ENCODE results near the gene MAN2C1.
"Not testable (repeated sequence)": the region's sequence is repeated elsewhere in the genome, so short reads cannot be mapped to it uniquely, and the experiment has no call there.

MAN2C1 gene

DNA sequence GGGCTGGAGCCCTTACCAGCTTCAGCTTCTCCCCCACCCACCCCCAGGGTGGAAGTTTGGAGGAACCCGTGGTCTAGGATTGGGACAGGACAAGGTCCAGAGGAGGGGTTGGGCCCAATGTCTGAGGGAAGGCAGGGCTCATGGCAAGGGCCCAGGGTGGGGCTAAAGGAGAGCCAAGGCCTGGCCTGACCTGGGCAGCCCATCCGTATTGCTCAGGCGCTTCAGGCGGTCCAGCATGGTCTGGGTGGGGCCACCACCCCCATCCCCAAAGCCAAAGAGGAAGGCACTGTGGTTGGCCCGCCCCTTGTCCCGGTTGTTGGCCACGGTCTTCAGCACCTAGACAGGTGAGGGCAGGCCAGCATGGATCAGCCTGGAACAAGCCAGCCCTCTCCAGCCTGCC lies 7.6 kb downstream of the MAN2C1 start:
- DNase-seq, result no peak

DNA sequence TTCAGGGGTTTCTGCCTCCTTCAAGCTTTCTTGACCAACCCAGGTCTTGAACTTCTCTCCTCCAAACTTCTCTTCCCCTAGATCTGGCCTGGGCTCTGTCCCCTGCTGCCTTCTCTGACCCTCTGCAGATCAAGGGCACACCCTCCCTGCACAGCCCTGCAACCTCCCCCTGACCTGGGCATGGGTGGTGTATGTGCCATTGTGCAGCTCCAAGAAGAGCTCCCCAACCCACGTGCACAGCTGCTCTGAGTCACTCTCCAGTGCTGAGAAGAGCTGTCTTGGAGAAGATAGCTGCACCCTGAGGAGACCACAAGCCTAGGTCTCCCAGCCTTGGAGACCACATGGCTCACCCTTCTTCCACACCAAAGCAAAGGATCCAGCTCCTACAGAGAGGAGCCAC lies 8.0 kb downstream of the MAN2C1 start:
- no peak for DNase-seq

DNA sequence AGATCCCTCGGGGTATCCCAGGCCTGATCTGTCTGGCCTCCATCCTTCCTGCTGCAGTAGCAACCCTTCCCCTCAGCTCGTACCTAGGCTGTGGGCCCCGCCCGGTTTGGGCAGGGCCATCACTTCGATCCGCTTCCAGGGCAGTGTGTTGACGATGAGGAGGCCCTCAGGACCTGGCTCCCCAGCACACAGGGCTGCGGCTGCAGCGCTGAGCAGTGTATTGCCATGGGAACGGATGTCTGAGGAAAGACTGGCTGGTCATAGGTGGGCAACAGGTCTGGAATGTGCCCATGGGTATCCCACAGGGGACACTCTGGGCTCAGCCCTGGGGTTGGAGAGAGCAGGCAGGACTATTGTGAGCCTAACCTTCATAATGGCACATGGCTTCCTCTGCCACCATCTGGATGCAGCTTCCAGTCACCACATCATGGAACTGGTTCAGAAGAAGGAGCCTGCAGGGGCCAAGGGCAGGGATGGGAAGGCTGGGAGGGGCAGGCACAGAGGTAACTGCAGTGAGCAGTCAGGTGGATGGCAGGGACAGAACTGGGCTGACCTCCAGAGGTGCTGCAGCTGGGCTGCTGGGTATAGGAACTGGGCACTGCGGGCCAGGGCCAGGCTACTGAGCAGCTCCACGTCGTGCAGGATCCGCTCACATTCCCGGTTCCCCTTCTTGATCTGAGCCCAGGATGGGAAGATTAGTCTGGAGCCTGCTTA lies 8.7 kb downstream of the MAN2C1 start:
- DNase-seq, result no peak

DNA sequence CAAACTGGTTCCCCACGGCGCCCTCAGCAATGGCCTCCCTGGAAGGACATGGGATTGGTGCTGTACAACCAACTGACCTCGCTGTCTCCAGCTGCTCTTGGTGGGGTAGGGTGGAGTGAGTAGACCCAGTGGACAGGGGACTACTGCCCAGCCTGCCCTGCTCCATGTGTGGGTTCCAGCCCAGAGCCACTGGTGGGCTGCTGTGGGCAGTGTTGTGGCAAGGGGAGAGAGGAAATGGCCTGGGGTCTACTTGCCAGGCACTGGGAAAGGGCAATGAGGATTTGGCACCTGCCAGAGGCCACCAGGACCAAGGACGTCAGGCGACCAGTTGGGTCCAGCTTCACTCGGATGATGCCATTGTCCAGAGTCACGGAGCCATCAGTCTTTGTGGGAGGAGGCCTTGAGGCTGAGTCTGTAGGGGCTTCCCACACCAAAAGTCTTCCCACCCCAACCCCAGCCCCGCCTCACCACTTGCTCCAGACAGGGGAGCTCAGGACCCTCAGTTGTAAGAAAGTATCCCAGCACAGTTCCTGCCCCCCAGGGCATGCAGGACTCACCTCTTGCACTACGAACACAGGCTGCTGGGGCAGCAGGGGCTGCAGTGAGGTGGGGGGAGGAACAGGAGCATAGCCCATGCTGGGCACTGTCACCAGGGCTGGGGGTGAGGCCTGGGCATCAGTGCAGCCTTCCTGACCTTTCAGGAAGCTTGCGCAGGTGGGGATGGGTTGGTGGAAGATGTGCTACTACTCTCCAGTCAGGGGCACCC lies 9.5 kb downstream of the MAN2C1 start:
- no peak for DNase-seq

DNA sequence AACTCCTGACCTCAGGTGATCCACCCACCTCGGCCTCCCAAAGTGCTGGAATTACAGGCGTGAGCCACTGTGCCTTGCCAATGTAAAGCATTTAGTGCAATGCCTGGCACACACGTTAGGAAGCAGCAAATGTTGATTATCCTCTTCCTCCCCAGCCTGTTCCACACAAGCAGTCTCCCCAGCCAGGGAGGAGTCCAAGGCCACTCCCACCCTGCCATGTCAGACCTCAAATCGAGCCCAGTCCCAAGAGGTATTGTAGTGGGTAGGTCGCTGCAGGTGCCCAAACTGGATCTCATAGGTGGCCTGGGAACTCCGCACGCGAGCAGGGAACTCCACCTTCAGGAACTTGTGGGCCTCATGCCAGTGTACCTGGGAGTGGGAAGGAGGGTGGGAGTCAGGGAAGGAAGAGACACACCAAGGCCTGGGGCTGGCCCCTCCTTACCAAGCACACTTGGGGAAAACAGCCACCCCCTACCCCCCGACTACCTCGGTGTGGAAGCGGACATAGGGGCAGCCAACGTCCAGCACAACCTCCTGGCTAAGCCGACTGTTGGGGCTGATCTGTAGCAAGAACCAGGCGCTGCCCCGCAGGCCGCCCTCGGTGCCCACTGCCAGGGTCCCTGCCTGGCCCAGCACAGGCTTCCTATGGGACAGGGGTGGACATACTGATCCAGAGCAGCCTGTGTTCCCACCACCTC lies 10.3 kb downstream of the MAN2C1 start:
- no peak for DNase-seq

DNA sequence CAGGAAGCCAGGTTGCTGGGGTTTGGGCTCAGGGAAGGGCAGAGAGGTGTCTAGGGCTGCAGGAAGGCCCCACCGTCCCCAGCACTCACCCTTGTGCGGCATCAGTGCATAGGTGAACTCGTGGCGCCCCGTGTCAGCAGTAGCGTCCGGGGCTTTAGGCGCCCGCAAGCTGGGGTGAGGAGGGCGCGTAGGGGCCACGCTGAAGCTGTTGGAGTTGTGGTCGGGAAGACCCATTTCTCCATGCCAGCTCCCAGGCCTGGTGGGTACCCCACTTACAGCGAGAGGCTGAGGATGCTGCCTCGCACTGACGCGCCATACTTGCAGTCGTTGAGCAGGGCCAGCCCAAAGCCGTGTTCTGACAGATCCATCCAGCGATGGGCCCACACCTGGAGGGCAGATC lies 11.9 kb downstream of the MAN2C1 start:
- DNase-seq, result no peak

DNA sequence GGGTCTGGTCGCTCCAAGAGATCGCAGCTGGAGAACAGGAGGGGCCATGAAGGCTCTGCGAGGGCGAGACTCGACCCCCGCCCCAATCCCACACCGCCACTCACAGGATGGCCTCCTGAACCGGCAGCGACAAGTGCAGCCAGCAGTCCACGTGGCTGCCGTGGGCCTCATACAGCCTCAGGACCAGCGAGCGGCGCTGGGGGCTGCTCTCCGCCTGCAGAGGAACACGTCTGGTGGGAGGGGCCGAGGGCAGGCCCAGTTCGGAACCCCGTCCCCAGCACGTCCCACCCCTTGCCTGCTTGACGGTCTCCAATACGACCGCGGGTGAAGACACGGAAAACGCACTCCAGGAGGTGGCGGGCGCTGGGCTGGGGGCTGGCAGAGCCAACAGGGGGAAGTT lies 12.4 kb downstream of the MAN2C1 start:
- no peak for DNase-seq

DNA sequence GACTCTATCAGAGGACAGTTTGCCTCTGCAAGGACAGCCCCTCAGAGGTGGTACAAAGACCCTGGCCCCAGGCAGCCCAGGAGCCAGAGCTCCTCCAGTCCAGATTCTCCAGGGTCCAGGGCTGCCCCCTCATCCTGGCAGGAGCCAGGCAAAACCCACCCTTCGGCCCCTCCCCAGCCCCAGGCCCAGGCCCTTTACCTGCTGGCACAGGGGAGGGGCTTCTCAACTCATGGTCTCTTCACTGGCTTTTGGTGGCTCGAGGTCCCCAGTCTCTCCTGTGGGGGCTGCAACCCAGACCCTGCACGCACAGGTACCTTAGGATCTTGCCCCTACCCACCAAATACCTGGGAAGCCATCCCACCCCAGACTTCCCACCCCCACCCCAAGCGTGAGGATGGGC lies 13.0 kb downstream of the MAN2C1 start:
- DNase-seq, result no peak

DNA sequence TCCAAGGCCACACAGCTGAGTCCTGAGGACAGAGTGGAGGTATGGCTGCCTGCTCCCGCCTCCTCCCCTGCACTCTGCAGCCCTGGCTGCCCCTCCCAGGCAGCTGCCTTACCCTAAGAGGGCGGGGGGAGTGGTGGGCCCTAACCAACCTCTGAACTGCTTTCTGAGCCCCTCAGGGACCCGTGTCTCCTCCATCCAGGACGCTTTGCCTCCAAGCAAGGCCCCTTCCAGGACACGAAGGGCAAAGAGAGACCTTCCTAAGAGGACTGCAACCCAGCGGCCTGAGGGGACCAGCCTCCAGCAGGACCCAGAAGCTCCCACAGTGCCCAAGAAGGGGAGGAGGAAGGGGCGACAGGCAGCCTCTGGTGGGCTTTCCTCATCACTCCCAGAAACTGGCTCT lies 14.0 kb downstream of the MAN2C1 start:
- DNase-seq, result no peak

DNA sequence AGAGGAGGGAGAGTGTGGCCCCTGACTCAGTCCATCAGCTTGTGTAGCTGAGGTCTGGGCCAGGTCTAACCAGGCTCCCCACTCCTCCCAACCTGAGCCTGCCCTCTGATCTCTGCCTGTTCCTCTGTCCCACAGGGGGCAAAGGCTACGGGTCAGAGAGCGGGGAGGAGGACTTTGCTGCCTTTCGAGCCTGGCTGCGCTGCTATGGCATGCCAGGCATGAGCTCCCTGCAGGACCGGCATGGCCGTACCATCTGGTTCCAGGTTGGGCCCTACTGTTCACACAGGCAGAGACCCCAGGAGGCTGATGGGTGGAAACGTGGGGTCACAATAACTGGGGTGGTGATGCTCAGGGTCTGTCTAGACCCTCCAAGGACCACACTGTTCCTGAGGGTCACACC lies 14.8 kb downstream of the MAN2C1 start:
- DNase-seq, result no peak

DNA sequence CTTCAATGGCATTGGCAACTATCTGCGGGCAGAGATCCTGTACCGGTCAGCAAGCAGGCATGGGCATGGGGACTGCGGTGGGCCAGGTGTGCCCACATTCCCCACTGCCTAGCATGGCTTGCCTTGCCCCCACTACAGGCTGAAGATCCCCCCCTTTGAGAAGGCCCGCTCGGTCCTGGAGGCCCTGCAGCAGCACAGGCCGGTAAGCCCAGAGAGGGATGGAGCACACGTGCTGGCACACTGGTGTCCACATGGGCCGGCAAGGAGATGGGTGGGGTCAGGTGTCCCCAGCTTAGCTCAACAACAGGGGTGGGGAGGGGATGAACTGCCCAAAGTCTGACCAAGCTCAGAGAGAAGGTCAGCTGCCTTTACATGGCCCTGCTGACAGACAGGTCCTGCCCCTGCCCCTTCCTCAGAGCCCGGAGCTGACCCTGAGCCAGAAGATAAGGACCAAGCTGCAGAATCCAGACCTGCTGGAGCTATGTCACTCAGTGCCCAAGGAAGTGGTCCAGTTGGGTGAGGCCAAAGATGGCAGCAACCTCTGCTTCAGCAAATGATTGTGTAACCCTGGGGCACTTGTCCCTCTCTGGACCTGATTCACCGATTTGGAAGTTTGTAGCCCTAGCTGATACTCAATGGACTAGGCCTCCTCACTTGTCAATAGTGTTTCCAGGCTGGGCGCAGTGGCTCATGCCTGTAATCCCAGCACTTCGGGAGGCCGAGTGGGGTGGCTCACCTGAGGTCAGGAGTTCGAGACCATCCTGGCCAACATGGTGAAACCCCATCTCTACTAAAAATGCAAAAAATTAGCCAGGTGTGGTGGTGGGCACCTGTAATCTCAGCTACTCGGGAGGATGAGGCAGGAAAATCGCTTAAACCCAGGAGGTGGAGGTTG lies 16.0 kb downstream of the MAN2C1 start:
- no peak for DNase-seq

DNA sequence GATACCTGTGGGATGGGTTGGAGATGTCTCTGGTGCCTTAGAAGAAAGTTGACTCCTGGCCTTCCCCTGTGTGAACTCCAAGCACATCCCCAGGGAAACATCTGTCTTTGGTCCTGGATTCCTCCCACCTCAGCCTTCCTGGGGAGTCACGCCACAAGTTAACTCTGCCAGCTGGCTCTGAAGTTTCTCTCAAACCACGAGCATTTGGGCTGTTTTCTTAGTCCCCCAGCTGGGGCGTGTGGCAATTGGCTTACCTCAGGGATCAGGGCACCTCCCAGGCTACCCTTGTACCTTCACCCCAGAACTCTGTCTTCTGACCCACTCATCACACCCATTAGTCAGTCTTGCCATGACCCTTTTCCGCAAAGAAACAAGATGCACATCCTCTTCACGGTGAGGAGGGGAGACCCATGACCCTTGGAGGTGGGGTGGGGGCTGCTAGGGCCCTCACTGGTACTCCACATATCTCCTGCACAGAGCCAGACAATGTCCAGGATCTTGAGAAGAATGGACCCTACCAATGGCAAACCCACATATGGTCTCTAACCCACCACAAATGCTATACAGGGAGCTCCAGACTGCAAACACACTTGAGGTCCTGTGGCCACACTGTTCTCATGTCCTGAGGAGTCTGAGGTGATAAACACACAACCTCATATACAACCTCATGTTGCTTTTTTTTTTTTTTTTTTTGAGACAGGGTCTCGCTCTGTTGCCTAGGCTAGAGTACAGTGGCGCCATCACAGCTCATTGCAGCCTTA lies 17.6 kb downstream of the MAN2C1 start:
- DNase-seq, result no peak

DNA sequence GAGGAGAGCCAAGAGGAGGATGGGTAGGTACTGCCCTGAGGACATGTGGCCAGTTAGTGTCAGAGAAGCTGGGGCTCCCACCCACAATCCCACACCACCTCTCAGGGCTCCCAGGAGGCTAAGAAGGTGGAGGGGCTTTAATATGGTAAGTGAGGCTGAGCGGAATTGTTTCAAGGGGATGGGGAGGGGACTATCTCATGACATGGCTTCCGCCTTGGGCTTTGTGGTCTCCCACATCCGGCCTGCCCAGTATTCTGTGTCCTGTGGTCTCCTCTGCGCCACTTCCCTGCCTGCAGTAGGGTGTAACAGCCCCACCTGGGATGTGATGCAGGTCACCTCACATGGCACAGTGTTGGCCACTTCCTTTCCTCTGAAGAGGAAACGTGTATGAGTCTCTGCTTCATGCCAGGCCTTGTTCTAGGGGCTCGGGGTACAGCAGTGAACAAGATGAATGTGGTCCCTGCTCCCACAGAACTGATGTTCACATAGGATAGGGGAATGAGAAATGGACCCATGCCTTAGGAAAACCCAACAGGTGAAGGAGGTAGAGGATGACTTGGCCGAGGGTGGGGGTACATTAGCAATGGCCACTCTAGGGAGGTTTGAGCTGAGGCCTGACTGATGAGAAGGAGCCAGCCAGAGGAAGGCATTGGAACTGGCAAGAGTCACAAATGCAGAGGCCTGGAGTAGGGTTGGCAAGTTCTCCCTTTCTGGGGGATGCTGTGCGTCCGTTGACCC lies 18.4 kb downstream of the MAN2C1 start:
- DNase-seq, result peak; percentile 51

DNA sequence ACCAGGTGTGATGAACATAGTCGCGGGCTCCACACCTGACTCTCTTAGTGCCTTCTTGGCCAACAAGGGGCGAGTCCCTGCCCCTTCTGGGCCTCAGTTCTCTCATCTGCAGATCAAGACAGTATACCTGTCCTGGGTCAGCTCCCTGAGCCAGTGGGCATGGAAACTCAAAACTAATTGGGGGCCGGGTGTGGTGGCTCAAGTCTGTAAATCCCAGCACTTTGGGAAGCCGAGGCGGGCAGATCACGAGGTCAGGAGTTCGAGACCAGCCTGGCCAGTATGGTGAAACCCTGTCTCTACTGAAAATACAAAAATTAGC lies 19.1 kb downstream of the MAN2C1 start:
- DNase-seq, result not testable (repeated sequence)

DNA sequence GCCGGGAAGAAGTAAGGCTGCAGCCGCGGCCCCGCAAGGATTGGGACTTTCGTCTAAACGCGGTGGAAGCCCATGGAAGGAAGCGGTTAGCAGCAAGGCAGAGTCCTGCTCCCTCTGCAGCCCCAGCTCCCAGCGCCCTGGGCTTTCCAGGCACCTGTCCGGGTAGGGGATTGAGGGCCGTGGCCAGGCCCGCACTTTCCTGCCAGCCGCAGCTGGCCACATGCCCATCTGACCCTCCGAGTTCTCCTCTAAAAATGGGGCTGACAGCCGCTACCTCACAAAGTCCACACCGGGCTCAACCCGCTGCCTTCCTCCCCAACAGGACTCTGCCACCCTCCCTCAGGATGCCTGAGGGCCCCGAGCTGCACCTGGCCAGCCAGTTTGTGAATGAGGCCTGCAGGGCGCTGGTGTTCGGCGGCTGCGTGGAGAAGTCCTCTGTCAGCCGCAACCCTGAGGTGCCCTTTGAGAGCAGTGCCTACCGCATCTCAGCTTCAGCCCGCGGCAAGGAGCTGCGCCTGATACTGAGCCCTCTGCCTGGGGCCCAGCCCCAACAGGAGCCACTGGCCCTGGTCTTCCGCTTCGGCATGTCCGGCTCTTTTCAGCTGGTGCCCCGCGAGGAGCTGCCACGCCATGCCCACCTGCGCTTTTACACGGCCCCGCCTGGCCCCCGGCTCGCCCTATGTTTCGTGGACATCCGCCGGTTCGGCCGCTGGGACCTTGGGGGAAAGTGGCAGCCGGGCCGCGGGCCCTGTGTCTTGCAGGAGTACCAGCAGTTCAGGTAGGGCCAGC lies 19.7 kb downstream of the MAN2C1 start:
- no peak for DNase-seq

DNA sequence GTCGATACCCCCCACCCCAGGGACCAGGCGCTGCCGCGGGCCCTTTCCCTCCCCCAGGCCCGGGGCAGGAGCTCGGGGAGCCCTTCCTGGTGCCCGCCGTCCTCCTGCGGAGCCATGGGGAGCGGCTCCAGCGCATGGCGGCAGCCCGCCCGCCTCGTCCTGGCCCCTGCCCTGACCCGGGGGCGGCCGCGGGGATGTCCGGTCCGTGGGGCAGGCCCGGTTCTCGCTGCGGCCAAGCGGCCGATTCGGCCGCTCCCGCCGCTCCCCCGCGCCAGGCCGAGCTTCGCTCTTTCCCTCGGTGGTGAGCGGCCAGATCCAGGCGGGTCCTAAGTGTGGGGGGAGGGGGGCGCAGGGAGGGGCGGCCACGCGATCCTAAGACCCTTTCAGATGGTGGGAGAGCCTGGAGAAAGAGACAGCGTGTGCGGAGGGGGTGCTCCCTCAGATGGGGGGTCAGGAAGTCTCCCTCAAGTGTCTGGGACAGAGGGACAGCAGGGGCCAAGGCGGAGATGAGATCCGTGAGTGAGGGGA lies 20.3 kb downstream of the MAN2C1 start:
- DNase-seq, result no peak

DNA sequence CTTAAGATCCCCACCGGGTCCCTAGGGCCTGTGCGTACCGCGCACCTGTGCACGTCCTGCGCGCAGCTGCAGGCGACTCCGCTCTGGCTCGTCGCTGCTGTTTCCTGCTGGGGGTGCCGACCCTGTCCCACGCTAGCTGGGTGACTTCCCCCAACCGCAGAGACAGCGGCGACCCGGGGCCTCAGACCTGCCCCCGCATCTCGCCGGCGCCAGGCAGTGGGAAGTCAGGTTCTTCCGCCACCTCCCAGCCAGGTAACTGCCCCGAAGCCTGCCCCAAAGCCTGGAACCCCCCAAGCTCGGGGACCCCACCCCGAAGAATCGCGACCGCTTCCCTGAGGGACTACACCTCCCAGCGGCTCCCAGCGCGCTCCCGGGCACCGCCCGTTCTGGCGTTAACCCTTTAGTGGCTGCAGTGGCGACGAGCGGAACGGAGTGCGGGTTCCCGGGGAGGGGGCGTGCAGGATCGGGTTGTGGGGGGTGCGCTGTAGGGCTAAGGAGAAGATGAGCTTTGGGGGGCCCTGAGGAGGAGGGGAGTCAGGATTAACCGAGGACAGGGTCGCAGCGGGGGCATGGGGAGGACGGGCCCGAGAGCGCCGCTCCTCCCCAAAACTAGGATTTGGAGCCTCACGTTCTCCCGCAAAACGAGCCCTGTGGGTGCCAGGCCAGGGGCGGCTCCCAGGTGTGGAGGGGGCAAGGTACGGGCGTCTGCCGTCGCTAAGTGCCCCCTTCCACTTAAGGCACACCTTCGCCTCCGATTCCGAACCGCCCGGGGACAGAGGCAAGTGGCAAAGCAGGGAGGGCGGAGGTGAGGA lies 21.0 kb downstream of the MAN2C1 start:
- DNase-seq, result peak; percentile 40

DNA sequence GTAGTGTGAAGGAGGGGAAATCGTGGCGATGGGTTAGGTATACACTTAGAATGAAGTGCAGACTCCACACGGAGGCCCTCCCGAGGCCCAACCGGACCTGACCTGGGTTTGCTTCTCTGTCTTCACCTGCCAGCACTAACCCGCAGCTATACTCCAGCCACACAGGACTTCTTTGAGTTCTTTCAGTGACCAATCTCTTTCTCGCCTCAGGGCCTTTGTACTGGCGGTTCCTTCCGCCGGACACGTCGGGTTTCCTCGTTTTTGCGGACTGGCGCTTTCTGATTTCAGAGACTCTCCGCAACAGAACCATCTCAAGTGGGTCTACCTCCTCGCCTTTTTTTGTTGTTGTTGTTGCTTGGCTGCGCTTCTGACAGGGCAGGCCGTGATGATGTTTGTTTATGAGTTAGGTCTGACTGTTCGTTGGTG lies 21.6 kb downstream of the MAN2C1 start, which contains the start of gene NEIL1:
Gene NEIL1 (plus strand): TSS at position 244 of the 426 bp plus-strand sequence. CDS start 1,867 bp downstream, outside the sequence.
- DNase-seq, result no peak

DNA sequence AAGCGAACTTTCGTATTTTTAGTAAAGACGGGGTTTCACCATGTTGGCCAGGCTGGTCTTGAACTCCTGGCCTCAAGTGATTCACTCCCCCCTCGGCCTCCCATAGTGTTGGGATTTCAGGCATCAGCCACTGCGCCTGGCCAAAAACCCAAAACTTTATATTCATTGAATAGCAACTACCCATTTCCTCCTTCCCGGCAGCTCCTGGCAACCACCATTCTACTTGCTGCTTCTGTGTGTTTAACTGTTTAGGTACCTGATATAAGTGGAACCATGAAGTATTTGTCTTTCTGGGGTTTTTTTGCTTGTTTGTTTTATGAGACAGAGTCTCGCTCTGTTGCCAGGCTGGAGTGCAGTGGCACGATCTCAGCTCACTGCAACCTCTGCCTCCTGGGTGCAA lies 24.5 kb downstream of the MAN2C1 start:
- not testable (repeated sequence) for DNase-seq

Measured in effector CD4-positive, alpha-beta T cell (primary cell).